ENCODE measurements around the gene E4F1.

DNA sequence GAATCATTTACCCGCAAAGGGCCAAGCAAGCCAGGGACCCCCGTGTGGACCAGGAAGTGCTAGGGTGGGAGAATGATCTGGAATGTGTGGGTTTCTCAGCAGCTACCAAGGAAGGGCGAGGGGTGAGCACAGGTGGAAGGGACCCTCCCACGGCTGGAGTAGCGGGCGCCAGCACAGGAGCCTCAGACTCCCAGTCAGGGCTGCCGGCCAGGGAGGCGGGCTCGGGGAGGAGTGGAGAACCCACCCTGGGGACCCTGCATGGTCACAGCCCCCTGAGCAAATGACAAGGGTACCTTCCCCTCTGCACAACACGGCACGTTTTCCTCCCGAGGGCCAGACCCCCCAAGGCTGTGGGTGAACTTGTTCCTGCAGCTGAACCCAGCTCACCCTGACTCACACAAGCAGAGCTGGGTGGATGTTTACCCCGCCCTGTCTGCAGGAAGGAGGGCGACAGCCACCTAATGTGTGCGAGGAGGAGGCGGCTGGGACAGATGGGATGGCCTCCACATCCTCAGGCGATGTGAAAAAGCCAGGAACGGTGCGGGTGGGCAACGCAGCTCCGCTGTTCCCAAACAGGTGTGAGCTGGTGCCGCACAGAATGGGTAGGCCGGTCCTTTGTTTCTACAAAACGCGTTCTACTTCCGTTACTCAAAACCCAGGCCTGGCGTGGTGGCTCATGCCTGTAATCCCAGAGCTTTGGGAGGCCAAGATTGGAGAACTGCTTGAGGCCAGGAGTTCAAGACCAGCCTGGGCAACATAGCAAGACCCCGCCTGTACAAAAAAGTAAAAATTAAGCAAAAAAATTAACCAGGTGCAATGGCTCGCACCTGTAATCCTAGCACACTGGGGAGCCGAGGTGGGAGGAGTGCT, 21.8 kb downstream of the E4F1 start:
- no peak for TF ChIP-seq MYC (IDR thresholded peaks at IDR 0.05; ENCODE audit: insufficient read depth, insufficient read length, insufficient replicate concordance, low read length, severe bottlenecking)
- no peak for TF ChIP-seq HDAC6 (IDR thresholded peaks at IDR 0.05; ENCODE audit: unreplicated experiment)
- no peak for TF ChIP-seq CREB1 (IDR thresholded peaks at IDR 0.05; ENCODE audit: low read depth)
- TF ChIP-seq, protein P1, sequence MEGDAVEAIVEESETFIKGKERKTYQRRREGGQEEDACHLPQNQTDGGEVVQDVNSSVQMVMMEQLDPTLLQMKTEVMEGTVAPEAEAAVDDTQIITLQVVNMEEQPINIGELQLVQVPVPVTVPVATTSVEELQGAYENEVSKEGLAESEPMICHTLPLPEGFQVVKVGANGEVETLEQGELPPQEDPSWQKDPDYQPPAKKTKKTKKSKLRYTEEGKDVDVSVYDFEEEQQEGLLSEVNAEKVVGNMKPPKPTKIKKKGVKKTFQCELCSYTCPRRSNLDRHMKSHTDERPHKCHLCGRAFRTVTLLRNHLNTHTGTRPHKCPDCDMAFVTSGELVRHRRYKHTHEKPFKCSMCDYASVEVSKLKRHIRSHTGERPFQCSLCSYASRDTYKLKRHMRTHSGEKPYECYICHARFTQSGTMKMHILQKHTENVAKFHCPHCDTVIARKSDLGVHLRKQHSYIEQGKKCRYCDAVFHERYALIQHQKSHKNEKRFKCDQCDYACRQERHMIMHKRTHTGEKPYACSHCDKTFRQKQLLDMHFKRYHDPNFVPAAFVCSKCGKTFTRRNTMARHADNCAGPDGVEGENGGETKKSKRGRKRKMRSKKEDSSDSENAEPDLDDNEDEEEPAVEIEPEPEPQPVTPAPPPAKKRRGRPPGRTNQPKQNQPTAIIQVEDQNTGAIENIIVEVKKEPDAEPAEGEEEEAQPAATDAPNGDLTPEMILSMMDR (IDR thresholded peaks at IDR 0.05 in 2 of 3, conservative IDR thresholded peaks at IDR 0.05 in 1 of 3; ENCODE audit: control insufficient read depth in 2 of 3, extremely low read depth in 1 of 3, insufficient read depth in 1 of 3, low read depth in 3 of 3, low read length in 3 of 3) = no peak
- TF ChIP-seq ETV6 (conservative IDR thresholded peaks at IDR 0.05 in 1 of 2, IDR thresholded peaks at IDR 0.05 in 1 of 2; ENCODE audit: borderline replicate concordance in 1 of 2, low read depth in 1 of 2) = no peak
- TF ChIP-seq, protein P2, sequence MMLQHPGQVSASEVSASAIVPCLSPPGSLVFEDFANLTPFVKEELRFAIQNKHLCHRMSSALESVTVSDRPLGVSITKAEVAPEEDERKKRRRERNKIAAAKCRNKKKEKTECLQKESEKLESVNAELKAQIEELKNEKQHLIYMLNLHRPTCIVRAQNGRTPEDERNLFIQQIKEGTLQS (IDR thresholded peaks at IDR 0.05; ENCODE audit: borderline replicate concordance, extremely low read depth, low read depth, low read length) = no peak
- no peak for TF ChIP-seq POLR2A (IDR thresholded peaks at IDR 0.05; ENCODE audit: low read depth, low read length)
- TF ChIP-seq, protein P3, sequence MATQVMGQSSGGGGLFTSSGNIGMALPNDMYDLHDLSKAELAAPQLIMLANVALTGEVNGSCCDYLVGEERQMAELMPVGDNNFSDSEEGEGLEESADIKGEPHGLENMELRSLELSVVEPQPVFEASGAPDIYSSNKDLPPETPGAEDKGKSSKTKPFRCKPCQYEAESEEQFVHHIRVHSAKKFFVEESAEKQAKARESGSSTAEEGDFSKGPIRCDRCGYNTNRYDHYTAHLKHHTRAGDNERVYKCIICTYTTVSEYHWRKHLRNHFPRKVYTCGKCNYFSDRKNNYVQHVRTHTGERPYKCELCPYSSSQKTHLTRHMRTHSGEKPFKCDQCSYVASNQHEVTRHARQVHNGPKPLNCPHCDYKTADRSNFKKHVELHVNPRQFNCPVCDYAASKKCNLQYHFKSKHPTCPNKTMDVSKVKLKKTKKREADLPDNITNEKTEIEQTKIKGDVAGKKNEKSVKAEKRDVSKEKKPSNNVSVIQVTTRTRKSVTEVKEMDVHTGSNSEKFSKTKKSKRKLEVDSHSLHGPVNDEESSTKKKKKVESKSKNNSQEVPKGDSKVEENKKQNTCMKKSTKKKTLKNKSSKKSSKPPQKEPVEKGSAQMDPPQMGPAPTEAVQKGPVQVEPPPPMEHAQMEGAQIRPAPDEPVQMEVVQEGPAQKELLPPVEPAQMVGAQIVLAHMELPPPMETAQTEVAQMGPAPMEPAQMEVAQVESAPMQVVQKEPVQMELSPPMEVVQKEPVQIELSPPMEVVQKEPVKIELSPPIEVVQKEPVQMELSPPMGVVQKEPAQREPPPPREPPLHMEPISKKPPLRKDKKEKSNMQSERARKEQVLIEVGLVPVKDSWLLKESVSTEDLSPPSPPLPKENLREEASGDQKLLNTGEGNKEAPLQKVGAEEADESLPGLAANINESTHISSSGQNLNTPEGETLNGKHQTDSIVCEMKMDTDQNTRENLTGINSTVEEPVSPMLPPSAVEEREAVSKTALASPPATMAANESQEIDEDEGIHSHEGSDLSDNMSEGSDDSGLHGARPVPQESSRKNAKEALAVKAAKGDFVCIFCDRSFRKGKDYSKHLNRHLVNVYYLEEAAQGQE (IDR thresholded peaks at IDR 0.05; ENCODE audit: low read depth, low read length) = no peak
- TF ChIP-seq EZH2 (IDR thresholded peaks at IDR 0.05; ENCODE audit: borderline replicate concordance, control insufficient read depth, low read depth, low read length) = no peak
